Hepatocyte (in vitro differentiated cells): Measurements from ENCODE around the gene URI1.

Source experiments
- EZH2 ChIP-seq: fragments of 200-600 bp; sonication (generic); IDR thresholded peaks from 2 replicates; pipeline ENCODE4 v1.6.1; 2016; ENCODE audit warnings: antibody characterized with exemption, mild to moderate bottlenecking, borderline replicate concordance
- TF ChIP-seq, protein P1 (sequence below): fragments of 200-600 bp; sonication (generic); IDR thresholded peaks from 2 replicates; pipeline ENCODE4 v1.5.1; 2016; ENCODE audit warnings: antibody characterized with exemption, mild to moderate bottlenecking; ENCODE audit not compliant: poor library complexity

GRCh38 chr19:30052122-30053075 is 110.4 kb downstream of the URI1 start:
- TF ChIP-seq, protein P1, sequence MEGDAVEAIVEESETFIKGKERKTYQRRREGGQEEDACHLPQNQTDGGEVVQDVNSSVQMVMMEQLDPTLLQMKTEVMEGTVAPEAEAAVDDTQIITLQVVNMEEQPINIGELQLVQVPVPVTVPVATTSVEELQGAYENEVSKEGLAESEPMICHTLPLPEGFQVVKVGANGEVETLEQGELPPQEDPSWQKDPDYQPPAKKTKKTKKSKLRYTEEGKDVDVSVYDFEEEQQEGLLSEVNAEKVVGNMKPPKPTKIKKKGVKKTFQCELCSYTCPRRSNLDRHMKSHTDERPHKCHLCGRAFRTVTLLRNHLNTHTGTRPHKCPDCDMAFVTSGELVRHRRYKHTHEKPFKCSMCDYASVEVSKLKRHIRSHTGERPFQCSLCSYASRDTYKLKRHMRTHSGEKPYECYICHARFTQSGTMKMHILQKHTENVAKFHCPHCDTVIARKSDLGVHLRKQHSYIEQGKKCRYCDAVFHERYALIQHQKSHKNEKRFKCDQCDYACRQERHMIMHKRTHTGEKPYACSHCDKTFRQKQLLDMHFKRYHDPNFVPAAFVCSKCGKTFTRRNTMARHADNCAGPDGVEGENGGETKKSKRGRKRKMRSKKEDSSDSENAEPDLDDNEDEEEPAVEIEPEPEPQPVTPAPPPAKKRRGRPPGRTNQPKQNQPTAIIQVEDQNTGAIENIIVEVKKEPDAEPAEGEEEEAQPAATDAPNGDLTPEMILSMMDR: no peak
- no peak for TF ChIP-seq EZH2
